Duodenal mucosa (tissue), 2 donors: ENCODE results near the gene TRERF1.

Source experiments
- H3K27ac ChIP-seq: one replicate; pipeline ENCODE4 v1.7.0; 2013; ENCODE audit warnings: low read depth, low read length
- H3K27me3 ChIP-seq, 2 donors: one replicate each; pipeline ENCODE4 v1.7.0; 2013; ENCODE audit warnings: low read length in 2 of 2, control low read depth in 1 of 2; ENCODE audit not compliant: insufficient read depth in 2 of 2, control insufficient read depth in 1 of 2
- H3K36me3 ChIP-seq, 2 donors: one replicate each; pipeline ENCODE4 v1.7.0; 2013; ENCODE audit warnings: low read length in 2 of 2, control low read depth in 1 of 2; ENCODE audit not compliant: insufficient read depth in 2 of 2, control insufficient read depth in 1 of 2
- H3K4me1 ChIP-seq, 2 donors: one replicate each; pipeline ENCODE4 v1.7.0; 2013; ENCODE audit warnings: low read length in 2 of 2, control low read depth in 1 of 2; ENCODE audit not compliant: insufficient read depth in 2 of 2, control insufficient read depth in 1 of 2
- H3K4me3 ChIP-seq, 2 donors: one replicate each; pipeline ENCODE4 v1.7.0; 2013; ENCODE audit warnings: low read length in 2 of 2, low read depth in 1 of 2
- H3K9ac ChIP-seq, 2 donors: one replicate each; pipeline ENCODE4 v1.7.0; 2013; ENCODE audit warnings: low read length in 2 of 2, low read depth in 1 of 2
- H3K9me3 ChIP-seq, 2 donors: one replicate each; pipeline ENCODE4 v1.7.0; 2013; ENCODE audit warnings: low read length in 2 of 2, control low read depth in 1 of 2; ENCODE audit not compliant: control insufficient read depth in 1 of 2

Gene TRERF1

DNA sequence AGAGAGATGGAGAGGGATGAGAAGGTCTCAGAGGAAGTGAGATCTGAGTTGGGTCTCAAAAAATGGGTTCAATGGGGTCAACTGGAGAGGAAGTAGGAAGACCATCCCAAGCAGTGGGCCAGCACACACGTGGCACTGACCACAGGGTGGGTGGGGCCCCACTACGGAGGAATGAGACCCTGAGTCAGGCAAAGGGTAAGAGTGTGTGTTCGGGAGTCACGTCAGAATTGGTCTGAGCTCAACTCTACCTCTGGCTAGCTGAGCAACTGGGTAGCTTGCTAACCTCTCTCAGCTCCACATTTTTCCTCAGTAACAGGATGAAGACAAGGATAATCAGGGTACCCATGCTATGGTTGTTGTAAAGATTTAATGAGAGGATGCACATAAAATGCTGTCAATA, 79.0 kb downstream of the TRERF1 start:
- no peak overlapping the region for H3K4me3 ChIP-seq
- H3K9me3 ChIP-seq, result no peaks in the 10 kb centered on the region
- no peak overlapping the region for H3K27ac ChIP-seq
- no peak overlapping the region for H3K9ac ChIP-seq
- no peaks in the 10 kb centered on the region for H3K36me3 ChIP-seq
- peaks cover 13 to 29% of the 10 kb centered on the region in 2 donors for H3K4me1 ChIP-seq
- no peaks in the 10 kb centered on the region for H3K27me3 ChIP-seq

DNA sequence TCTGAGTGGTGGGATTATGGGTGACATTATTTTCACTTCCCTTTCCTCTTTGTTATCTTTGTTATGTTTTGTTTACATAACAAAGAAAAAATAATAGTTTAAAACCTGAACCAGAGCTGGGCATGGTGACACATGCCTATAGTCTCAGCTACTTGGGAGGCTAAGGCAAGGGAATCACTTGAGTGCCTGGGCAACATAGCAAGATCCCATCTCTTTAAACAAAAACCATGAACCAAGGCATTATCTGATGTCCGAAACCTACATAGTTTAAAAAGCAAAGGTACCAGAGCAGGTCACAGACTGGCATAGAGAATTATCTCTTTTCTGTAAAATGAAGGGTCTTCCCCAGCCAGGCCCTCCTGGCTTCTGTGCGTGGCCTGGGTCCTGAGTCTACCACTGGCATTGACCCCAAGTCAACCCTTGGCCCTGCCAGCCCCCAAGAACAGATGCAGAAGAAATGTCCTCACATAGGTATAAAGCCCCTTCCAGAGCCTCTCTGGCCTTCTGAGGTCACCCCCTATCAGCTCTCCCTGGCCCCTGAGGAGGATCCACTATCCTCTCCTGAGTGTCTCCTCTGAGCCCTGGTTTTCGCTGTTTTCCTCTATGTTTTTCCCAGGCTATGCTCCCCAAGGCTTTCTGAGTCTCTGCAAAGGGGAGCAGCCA, 81.3 kb downstream of the TRERF1 start:
- Histone ChIP-seq H3K36me3 (no peaks in the 10 kb centered on the region), H3K27me3 (no peaks in the 10 kb centered on the region), H3K9me3 (no peaks in the 10 kb centered on the region), H3K4me1 (peaks cover 28 to 44% of the 10 kb centered on the region in 2 donors), H3K9ac (no peak overlapping the region), H3K27ac (no peak overlapping the region), H3K4me3 (peak overlapping the region in 1 of 2 donors; percentile 38)

DNA sequence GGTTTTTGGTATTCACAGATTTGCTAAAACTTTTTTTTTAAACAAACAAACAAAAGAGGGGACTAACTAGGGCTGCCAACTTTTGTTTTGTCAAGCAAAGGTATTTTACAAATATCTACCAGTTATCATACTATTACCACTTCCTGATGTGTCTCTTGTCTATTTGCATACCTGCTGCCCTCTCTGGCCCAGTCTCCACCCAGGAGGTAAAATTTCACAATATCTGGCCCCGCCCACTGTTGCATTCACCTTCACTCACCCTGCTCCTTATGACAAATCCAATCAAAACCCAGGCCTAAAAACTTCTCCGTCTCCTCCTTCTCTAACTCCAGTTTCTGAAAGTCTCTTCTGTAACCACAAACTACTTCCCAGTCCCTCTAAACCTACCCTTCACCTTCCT, 82.2 kb downstream of the TRERF1 start:
- Histone ChIP-seq H3K4me1 (peaks cover 36 to 51% of the 10 kb centered on the region in 2 donors), H3K9ac (no peak overlapping the region), H3K36me3 (no peaks in the 10 kb centered on the region), H3K9me3 (no peaks in the 10 kb centered on the region), H3K4me3 (peak overlapping the region in 1 of 2 donors; percentile 38), H3K27ac (no peak overlapping the region), H3K27me3 (no peaks in the 10 kb centered on the region)

DNA sequence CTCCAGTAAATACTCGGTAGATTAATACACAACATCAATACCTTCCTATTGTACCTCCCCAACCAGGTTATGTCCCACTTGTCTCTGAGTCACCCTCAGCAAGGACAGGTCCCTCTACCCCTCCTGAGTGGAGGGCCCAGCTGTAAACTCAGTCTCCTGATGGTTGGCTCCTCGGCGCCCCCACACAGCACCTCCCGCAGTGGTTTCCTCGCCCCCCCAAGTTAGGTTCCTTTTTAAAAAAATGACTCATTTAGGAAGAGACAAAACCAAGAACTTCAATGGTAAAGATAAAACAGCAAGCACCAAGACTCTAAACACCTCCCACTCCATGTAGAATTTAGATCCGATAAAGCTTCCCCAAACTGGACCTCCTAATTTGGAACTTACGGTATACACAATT, 83.5 kb downstream of the TRERF1 start:
- peaks cover 39 to 51% of the 10 kb centered on the region in 2 donors for H3K4me1 ChIP-seq
- H3K4me3 ChIP-seq, result peak overlapping the region in 1 of 2 donors; percentile 27
- H3K36me3 ChIP-seq, result no peaks in the 10 kb centered on the region
- H3K27me3 ChIP-seq, result no peaks in the 10 kb centered on the region
- no peak overlapping the region for H3K9ac ChIP-seq
- H3K9me3 ChIP-seq, result no peaks in the 10 kb centered on the region
- H3K27ac ChIP-seq, result no peak overlapping the region

DNA sequence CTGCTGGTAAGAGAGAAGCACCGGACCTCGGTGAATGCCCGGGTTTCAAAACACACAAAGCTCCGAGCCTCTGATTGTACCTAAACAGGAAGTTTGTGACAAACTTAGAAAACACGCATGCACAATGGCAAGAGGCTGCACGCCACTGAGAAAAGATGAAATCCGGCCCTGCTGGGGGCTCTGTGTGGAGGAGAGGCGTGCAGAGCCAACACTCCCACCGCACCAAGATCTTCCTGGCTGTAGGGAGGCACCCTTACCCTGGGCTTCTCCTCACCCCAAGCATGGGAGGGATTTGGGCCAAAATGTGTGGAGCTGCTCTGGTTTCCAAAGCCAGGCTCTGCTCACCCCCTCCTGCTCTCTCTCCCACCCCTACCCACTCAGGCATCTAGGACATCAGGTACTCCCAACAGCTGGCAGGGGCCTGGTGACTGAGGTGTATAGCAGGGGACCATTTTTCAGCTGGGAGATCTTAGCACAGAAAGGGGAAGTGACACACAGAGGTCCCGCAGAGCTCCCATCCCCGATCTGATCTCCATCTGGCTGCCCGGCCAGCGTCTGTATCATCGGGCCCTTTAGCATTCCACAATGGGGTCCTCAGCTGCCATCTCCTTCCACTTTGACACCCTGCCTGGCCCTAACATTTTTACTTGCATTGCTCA, 84.2 kb downstream of the TRERF1 start:
- Histone ChIP-seq H3K4me3 (peak overlapping the region; percentile 16 to 27), H3K4me1 (peaks cover 39 to 51% of the 10 kb centered on the region in 2 donors), H3K27ac (peak overlapping the region; percentile 78), H3K9me3 (no peaks in the 10 kb centered on the region), H3K9ac (peak overlapping the region in 1 of 2 donors; percentile 28), H3K36me3 (no peaks in the 10 kb centered on the region), H3K27me3 (no peaks in the 10 kb centered on the region)

DNA sequence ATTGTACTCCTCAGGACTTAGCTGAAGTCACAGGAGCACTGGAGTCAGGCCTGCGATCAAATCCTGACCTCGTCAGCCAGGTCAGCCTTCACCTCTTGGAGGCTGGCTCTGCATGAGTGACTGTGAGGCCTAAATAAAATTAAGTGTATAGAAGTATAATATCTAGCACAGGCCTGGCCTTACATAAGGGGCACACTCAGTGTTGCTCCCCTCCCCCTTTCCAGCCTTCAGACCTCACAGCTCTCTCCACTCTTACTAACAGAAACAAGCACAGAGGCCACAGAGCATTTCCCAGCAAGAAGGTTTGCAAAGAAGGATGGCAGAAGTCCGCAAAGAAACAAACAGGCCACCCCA, 84.8 kb downstream of the TRERF1 start:
- H3K9ac ChIP-seq, result peak overlapping the region in 1 of 2 donors; percentile 28
- H3K27me3 ChIP-seq, result no peaks in the 10 kb centered on the region
- no peak overlapping the region for H3K27ac ChIP-seq
- peaks cover 39 to 51% of the 10 kb centered on the region in 2 donors for H3K4me1 ChIP-seq
- no peaks in the 10 kb centered on the region for H3K36me3 ChIP-seq
- H3K4me3 ChIP-seq, result no peak overlapping the region
- H3K9me3 ChIP-seq, result no peaks in the 10 kb centered on the region

DNA sequence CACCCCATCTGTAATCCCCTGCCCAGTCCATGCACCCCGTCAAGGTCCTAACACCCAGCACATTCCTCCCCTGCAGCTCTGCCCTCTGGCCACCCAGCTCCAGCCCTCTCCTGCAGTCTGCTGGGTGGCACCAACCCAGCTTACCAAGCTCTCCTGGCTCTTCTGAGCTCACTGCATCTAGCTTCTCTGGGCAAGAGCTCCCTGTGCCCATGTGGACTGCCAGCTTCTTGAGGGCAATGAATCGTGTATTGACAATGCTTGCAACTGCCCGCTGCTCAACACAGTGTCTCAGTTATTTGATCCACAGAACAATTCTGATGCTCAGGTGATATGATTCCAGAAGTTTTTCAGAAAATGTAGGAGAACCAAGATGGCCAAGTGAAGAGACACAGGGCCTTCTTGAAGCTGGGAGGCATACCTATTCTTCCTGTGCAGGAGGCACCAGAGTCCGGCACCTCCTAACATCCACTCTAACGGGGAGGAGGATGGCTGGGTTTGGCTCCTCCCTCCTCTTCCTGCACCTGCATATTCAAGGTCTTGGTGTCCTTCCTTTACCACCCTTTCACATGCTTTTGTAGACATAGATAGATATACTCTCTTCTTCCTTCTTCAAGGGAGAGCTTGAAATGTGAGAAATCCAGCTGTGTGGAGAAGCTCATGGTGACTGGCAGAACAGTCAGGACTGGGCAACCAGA, 85.6 kb downstream of the TRERF1 start:
- H3K4me3 ChIP-seq, result no peak overlapping the region
- H3K9ac ChIP-seq, result peak overlapping the region in 1 of 2 donors; percentile 28
- peaks cover 39 to 51% of the 10 kb centered on the region in 2 donors for H3K4me1 ChIP-seq
- no peak overlapping the region for H3K27ac ChIP-seq
- H3K9me3 ChIP-seq, result no peaks in the 10 kb centered on the region
- peaks cover 0 to 4% of the 10 kb centered on the region in 2 donors for H3K36me3 ChIP-seq
- H3K27me3 ChIP-seq, result no peaks in the 10 kb centered on the region

DNA sequence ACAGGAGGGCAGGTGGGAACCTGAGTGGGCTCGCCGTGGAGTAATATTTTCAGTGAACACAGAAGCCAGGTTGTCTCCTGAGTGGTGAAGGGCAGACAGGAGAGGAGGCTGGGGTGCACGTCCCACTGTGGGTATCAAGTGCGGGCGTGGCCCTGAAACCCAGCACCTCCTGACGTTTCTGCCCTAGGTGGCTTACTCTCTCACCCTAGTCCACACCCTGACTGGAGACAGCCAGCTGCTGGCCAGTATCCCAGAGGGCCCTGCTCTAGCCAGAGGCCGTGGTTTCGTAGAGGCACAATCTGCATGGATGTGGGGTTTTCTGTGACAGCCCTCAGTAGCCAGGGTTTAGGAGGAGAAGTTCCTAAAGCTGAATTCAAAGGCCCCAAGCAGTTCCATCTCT, 86.7 kb downstream of the TRERF1 start:
- no peaks in the 10 kb centered on the region for H3K9me3 ChIP-seq
- no peaks in the 10 kb centered on the region for H3K27me3 ChIP-seq
- H3K4me3 ChIP-seq, result no peak overlapping the region
- H3K27ac ChIP-seq, result no peak overlapping the region
- peaks cover 0 to 4% of the 10 kb centered on the region in 2 donors for H3K36me3 ChIP-seq
- peaks cover 39 to 50% of the 10 kb centered on the region in 2 donors for H3K4me1 ChIP-seq
- H3K9ac ChIP-seq, result no peak overlapping the region

DNA sequence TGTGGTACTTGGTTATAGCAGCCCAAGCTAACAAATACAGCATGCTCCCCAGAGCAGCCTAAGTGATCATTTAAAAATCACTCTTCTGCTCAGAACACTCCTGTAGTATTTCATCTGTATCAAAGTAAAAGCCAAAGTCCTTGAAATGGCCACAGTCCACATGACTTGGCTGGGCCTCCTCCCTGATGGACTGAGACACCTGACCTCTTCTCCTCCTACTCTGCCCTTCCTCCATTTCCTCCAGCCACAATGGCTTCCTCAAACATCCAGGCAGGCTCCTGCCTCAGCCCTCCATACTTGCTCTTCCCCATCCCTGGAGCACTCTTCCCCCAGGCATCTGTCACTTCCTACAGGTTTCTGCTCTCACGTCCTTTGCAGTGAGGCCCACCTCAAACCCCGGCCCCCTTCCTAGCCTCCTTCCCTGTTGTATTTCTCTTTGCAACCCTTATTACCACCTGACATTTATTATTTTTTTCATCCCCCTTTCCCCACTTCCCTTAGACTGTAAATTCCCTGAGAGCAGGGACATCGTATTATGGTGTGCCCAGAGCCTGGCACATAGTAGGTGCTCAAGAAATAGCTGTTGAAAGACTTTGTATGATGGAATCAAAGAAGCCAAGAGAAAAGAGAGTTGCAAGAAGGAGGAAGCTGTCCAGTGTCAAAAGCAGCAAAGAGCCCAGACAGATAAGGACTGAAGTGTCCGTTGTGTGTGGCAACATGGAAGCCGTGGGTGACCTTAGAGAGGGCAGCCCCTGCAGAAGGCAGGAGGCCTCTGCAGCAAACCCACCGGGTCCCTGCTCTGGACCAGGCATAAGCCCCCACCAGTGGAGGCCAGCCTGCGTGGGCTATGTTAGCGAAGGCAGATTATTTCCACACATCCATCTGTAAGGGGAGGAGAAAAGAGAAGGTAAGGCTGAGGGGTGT, 87.5 kb downstream of the TRERF1 start:
- peaks cover 36 to 42% of the 10 kb centered on the region in 2 donors for H3K4me1 ChIP-seq

More for the DNA sequence above, 87.5 kb downstream of the TRERF1 start:
- H3K36me3 ChIP-seq, result peaks cover 0 to 4% of the 10 kb centered on the region in 2 donors
- H3K9ac ChIP-seq, result no peak overlapping the region
- H3K4me3 ChIP-seq, result no peak overlapping the region
- H3K27me3 ChIP-seq, result no peaks in the 10 kb centered on the region
- no peaks in the 10 kb centered on the region for H3K9me3 ChIP-seq
- no peak overlapping the region for H3K27ac ChIP-seq
